PC-9 (cell line): ENCODE measurements around the gene KAT6B. TPM values are rescaled to one million over a fixed set of nuclear protein-coding genes. Genes with fewer than 3 reads are reported as not detected.

Source experiments
- BruUV-seq: library from RNA; stranded (reverse); fragments of 400-500 nt; replicated peaks from 2 replicates; lab custom pipeline; 2021; lab: Mats Ljungman, UMichigan
- CTCF ChIA-PET: fragments of 300-600 bp; sonication (Branson Sonifier 250); formaldehyde crosslinking; loops from one replicate; lab custom pipeline; 2022; ENCODE audit warnings: antibody characterized with exemption; lab: Charles Lee
- POLR2A ChIA-PET: fragments of 300-600 bp; sonication (Branson Sonifier 250); formaldehyde crosslinking; loops from one replicate; lab custom pipeline; 2022; ENCODE audit warnings: antibody characterized with exemption; ENCODE audit not compliant: unreplicated experiment; lab: Charles Lee
- DNase-seq, 2 experiments: peaks; one replicate each; pipeline versions ENCODE4 v3.0.0 to v3.0.0-alpha.2; 2015 to 2022; ENCODE audit warnings: mixed read lengths in 1 of 2
- H2AFZ ChIP-seq: fragments of 200-600 bp; sonication (generic); 2 replicates; pipeline ENCODE4 v1.8.1; 2017; ENCODE audit warnings: antibody characterized with exemption
- H3F3A ChIP-seq: fragments of 200-600 bp; sonication (generic); 2 replicates; pipeline ENCODE4 v1.8.1; 2017; ENCODE audit warnings: antibody characterized with exemption, mild to moderate bottlenecking, low read depth; ENCODE audit not compliant: insufficient read depth
- H3K27ac ChIP-seq: fragments of 200-600 bp; sonication (generic); 2 replicates; pipeline ENCODE4 v1.6.1; 2016; ENCODE audit warnings: mixed run types
- H3K27me3 ChIP-seq: fragments of 200-600 bp; sonication (generic); 2 replicates; pipeline ENCODE4 v1.6.1; 2016; ENCODE audit warnings: low read depth, mixed run types; ENCODE audit not compliant: insufficient read depth
- H3K36me3 ChIP-seq: fragments of 200-600 bp; sonication (generic); 2 replicates; pipeline ENCODE4 v1.6.1; 2016; ENCODE audit warnings: low read depth, mixed run types
- H3K4me1 ChIP-seq: fragments of 200-600 bp; sonication (generic); replicated peaks from 2 replicates; pipeline ENCODE4 v1.6.1; 2016; ENCODE audit warnings: mixed run types; ENCODE audit not compliant: insufficient read depth
- H3K4me2 ChIP-seq: fragments of 200-600 bp; sonication (generic); 2 replicates; pipeline ENCODE4 v1.6.1; 2017; ENCODE audit warnings: mixed run types
- H3K4me3 ChIP-seq: fragments of 200-600 bp; sonication (generic); 2 replicates; pipeline ENCODE4 v1.6.1; 2016; ENCODE audit warnings: mixed run types
- H3K79me2 ChIP-seq: fragments of 200-600 bp; sonication (generic); 2 replicates; pipeline ENCODE4 v1.6.1; 2017; ENCODE audit warnings: low read depth, mixed run types
- H3K9me2 ChIP-seq: fragments of 200-600 bp; sonication (generic); 2 replicates; pipeline ENCODE4 v1.8.1; 2017; ENCODE audit warnings: mild to moderate bottlenecking; ENCODE audit not compliant: insufficient read depth
- H3K9me3 ChIP-seq: fragments of 200-600 bp; sonication (generic); 2 replicates; pipeline ENCODE4 v1.8.1; 2016; ENCODE audit warnings: low read depth; ENCODE audit not compliant: insufficient read depth
- H4K20me1 ChIP-seq: fragments of 200-600 bp; sonication (generic); 2 replicates; pipeline ENCODE4 v1.8.1; 2017; ENCODE audit not compliant: insufficient read depth
- CTCF ChIP-seq: fragments of 200-600 bp; sonication (generic); conservative IDR thresholded peaks from 2 replicates; pipeline ENCODE4 v1.6.1; 2017; ENCODE audit warnings: mixed run types, antibody characterized with exemption, mild to moderate bottlenecking, moderate library complexity
- EZH2 ChIP-seq: fragments of 200-600 bp; sonication (generic); IDR thresholded peaks from 2 replicates; pipeline ENCODE4 v1.8.0; 2017; ENCODE audit warnings: antibody characterized with exemption, low read depth
- intact Hi-C: fragments of 100-400 bp; cut with micrococcal nuclease; formaldehyde crosslinking; loops from one replicate; pipeline ENCODE4 v1.10.0; 2022; ENCODE audit not compliant: unreplicated experiment
- total RNA-seq: library from RNA; stranded (reverse); gene quantifications from 2 replicates; pipeline ENCODE4 v1.2.3, GENCODE V29; 2021

Gene KAT6B
- total RNA-seq, 1 experiment from 2014 or later = 30.9 TPM

GRCh38 chr10:74824900-74825370, 1.5 kb upstream of the KAT6B start:
- no peak for TF ChIP-seq EZH2
- TF ChIP-seq CTCF = no peak
- H3K27me3 ChIP-seq = no peaks in the 10 kb centered on the region
- POLR2A ChIA-PET = no interaction called here
- H3K36me3 ChIP-seq = no peaks in the 10 kb centered on the region
- intact Hi-C loops = loop anchor here (5.0 to 10.0 kb wide), 4 partner anchors 192 to 560 kb away; partner anchors contain the start of gene SAMD8
- H3K4me2 ChIP-seq = peak overlapping the region; percentile 93
- H3K79me2 ChIP-seq = peaks cover 29% of the 10 kb centered on the region
- peaks cover 6% of the 10 kb centered on the region; the same call in 1 of the 2 replicates for H4K20me1 ChIP-seq
- peaks cover 22% of the 10 kb centered on the region for H3K4me1 ChIP-seq
- CTCF ChIA-PET = interaction anchor here (0.6 kb wide), 1 partner anchor 62 kb away, joined by 4 read pairs; no protein-coding TSS in a partner anchor
- no TSS peak for BruUV-seq
- no peaks in the 10 kb centered on the region for H3K9me2 ChIP-seq
- H3F3A ChIP-seq = peaks cover 27% of the 10 kb centered on the region; the same call in 1 of the 2 replicates
- H3K4me3 ChIP-seq = peak overlapping the region; percentile 85
- no peak overlapping the region for H3K27ac ChIP-seq
- no peaks in the 10 kb centered on the region for H3K9me3 ChIP-seq
- no peak for DNase-seq
- peak overlapping the region; percentile 94 for H2AFZ ChIP-seq

- CTCF ChIA-PET = interaction anchor here (0.6 to 0.7 kb wide), 3 partner anchors 54 to 410 kb away, joined by 3 to 6 read pairs (median 4); partner anchors contain the start of gene COMTD1
- POLR2A ChIA-PET = no interaction called here
Observed at GRCh38 chr10:74825371-74826141, 844 bp upstream of the KAT6B start.

More at GRCh38 chr10:74825371-74826141, 844 bp upstream of the KAT6B start:
- Histone ChIP-seq H3K4me3 (peak overlapping the region; percentile 85), H3K27me3 (no peaks in the 10 kb centered on the region), H2AFZ (peak overlapping the region; percentile 99), H3K4me2 (peak overlapping the region; percentile 93), H3K79me2 (peaks cover 34% of the 10 kb centered on the region), H3K4me1 (peaks cover 22% of the 10 kb centered on the region), H3K9me2 (no peaks in the 10 kb centered on the region), H3K27ac (peak overlapping the region; percentile 19; the same call in 1 of the 2 replicates), H4K20me1 (peaks cover 6% of the 10 kb centered on the region; the same call in 1 of the 2 replicates), H3F3A (peaks cover 31% of the 10 kb centered on the region; the same call in 1 of the 2 replicates), H3K9me3 (no peaks in the 10 kb centered on the region), H3K36me3 (no peaks in the 10 kb centered on the region)
- no TSS peak for BruUV-seq
- no peak for DNase-seq
- TF ChIP-seq CTCF (no peak), EZH2 (no peak)
- intact Hi-C loops = loop anchor here (1.0 to 10.0 kb wide), 5 partner anchors 98 to 561 kb away; partner anchors contain the start of gene SAMD8
